ENCODE measurements around the gene HSPA1L.
A peak's percentile ranks its signal among the peaks of the same experiment; 100 is the strongest.
"Not testable (repeated sequence)": the region's sequence is repeated elsewhere in the genome, so short reads cannot be mapped to it uniquely, and the experiment has no call there.

The HSPA1L gene

DNA sequence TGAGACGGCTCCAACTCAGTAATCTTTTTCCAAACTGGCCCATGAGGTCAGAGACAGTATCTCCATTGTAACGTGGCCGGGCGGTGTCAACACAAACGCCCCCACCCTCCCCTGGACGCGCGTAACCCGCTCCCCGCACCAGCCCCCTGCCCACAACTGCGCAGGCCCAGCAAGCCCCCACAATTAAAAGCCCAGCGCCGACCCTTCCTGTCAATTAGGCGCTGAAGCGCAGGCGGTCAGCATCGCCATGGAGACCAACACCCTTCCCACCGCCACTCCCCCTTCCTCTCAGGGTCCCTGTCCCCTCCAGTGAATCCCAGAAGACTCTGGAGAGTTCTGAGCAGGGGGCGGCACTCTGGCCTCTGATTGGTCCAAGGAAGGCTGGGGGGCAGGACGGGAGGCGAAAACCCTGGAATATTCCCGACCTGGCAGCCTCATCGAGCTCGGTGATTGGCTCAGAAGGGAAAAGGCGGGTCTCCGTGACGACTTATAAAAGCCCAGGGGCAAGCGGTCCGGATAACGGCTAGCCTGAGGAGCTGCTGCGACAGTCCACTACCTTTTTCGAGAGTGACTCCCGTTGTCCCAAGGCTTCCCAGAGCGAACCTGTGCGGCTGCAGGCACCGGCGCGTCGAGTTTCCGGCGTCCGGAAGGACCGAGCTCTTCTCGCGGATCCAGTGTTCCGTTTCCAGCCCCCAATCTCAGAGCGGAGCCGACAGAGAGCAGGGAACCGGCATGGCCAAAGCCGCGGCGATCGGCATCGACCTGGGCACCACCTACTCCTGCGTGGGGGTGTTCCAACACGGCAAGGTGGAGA is at the start of gene HSPA1L, which contains the start of gene HSPA1A:
Gene HSPA1L (minus strand): TSS at position 259 of the 814 bp plus-strand sequence. CDS start 3,311 bp downstream, outside the sequence.
Gene HSPA1A (plus strand): TSS at position 519 of the 814 bp plus-strand sequence. CDS start 214 bp downstream, at position 733.
- peak within 1 kb of the TSS; percentile 57 to 70 for H3K4me3 ChIP-seq (ENCODE audit: low read depth in 1 of 2, low read length in 2 of 2)
- H3K36me3 ChIP-seq (ENCODE audit: control insufficient read depth in 1 of 2, insufficient read depth in 2 of 2, low read length in 2 of 2) = no peaks in the 10 kb centered on the region
- H3K4me1 ChIP-seq (ENCODE audit: control insufficient read depth in 1 of 2, insufficient read depth in 2 of 2, low read length in 2 of 2) = peaks cover 27 to 31% of the 10 kb centered on the region in 2 donors
- no peaks in the 10 kb centered on the region for H3K27me3 ChIP-seq (ENCODE audit: control insufficient read depth in 1 of 2, insufficient read depth in 2 of 2, low read length in 2 of 2)
- peak within 1 kb of the TSS; percentile 96 for H3K27ac ChIP-seq (ENCODE audit: low read depth, low read length)
- peak within 1 kb of the TSS; percentile 91 to 92 for H3K9ac ChIP-seq (ENCODE audit: low read depth in 1 of 2, low read length in 2 of 2)
- no peaks in the 10 kb centered on the region for H3K9me3 ChIP-seq (ENCODE audit: control insufficient read depth in 1 of 2, low read length in 2 of 2)

GRCh38 chr6:31864818-31865204 is 49.7 kb upstream of the HSPA1L start:
- Histone ChIP-seq H3K4me1 (ENCODE audit: control insufficient read depth in 1 of 2, insufficient read depth in 2 of 2, low read length in 2 of 2) (peaks cover 6 to 14% of the 10 kb centered on the region in 2 donors), H3K9me3 (ENCODE audit: control insufficient read depth in 1 of 2, low read length in 2 of 2) (no peaks in the 10 kb centered on the region), H3K9ac (ENCODE audit: low read depth in 1 of 2, low read length in 2 of 2) (no peak overlapping the region), H3K27ac (ENCODE audit: low read depth, low read length) (no peak overlapping the region), H3K4me3 (ENCODE audit: low read depth in 1 of 2, low read length in 2 of 2) (no peak overlapping the region), H3K27me3 (ENCODE audit: control insufficient read depth in 1 of 2, insufficient read depth in 2 of 2, low read length in 2 of 2) (no peaks in the 10 kb centered on the region), H3K36me3 (ENCODE audit: control insufficient read depth in 1 of 2, insufficient read depth in 2 of 2, low read length in 2 of 2) (peaks cover 8 to 36% of the 10 kb centered on the region in 2 donors)

DNA sequence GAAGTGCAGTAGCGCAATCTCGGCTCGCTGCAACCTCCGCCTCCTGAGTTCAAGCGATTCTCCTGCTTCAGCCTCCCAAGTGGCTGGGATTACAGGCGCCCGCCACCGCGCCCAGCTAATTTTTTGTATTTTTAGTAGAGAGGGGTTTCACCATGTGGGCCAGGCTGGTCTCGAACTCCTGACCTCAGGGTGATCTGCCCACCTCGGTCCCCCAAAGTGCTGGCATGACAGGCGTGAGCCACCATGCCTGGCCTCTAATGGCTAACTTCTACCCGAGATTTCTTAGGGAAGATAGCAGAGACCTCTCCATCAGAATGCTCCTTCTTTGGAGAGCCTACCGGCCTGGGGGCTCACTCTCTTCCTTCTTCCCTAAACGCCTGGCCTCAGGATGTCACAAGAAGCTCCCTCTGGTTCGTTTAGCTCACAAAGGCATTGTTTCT is 49.1 kb upstream of the HSPA1L start:
- H3K27me3 ChIP-seq (ENCODE audit: control insufficient read depth in 1 of 2, insufficient read depth in 2 of 2, low read length in 2 of 2); H3K27ac ChIP-seq (ENCODE audit: low read depth, low read length); H3K9me3 ChIP-seq (ENCODE audit: control insufficient read depth in 1 of 2, low read length in 2 of 2): not testable (repeated sequence)
- Histone ChIP-seq H3K4me3 (ENCODE audit: low read depth in 1 of 2, low read length in 2 of 2) (peak overlapping the region; percentile 41 to 48), H3K36me3 (ENCODE audit: control insufficient read depth in 1 of 2, insufficient read depth in 2 of 2, low read length in 2 of 2) (peaks cover 12 to 41% of the 10 kb centered on the region in 2 donors), H3K4me1 (ENCODE audit: control insufficient read depth in 1 of 2, insufficient read depth in 2 of 2, low read length in 2 of 2) (peaks cover 6 to 14% of the 10 kb centered on the region in 2 donors), H3K9ac (ENCODE audit: low read depth in 1 of 2, low read length in 2 of 2) (peak overlapping the region in 1 of 2 donors; percentile 48)

DNA sequence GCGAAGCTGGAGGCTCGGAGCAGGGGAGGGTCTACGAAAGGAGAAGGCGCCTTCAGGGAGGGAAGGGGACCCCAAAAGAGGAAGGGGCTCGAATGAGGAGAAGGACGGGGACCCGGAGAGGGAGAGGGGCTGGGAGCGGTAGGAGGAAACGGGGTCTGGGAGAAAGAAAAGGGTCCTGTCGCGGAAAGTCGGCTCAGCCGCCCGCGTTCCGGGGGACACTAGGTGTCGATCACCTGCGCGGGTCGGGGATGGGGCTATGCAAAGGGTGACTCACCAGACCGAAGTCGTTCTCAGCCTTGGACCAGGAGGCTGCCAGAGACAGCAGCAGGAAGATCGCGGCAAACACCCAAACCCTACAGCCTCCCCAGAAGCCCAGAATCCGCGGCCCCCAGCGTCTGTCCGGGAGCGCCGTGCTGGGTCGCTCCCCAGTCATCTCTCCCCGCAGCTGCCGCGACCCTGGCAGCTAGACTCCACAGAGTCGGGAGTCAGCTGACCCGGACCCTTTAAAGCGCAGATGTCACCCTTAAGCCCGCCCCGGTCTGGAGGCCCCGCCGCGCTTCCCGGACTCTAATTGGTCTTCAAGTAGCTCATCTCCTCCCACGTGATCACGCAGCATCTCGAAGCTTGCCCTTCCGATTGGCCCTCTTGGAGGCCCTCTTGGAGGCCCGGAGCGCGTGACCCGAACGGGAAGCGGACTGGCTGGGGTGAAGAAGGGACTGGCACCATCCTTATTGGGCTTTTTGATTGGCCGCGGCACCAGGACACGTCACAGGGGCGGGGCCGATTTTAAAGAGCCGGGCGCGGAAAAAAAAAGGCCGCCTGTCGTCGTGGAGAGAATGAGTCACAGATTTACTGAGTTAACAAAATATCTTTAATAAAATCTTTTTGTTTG is 47.5 kb upstream of the HSPA1L start, which contains the start of gene NEU1:
Gene NEU1 (minus strand): TSS at position 478 of the 892 bp plus-strand sequence. CDS start 45 bp downstream, at position 433.
- peaks cover 13 to 40% of the 10 kb centered on the region in 2 donors for H3K36me3 ChIP-seq (ENCODE audit: control insufficient read depth in 1 of 2, insufficient read depth in 2 of 2, low read length in 2 of 2)
- peaks cover 6 to 14% of the 10 kb centered on the region in 2 donors for H3K4me1 ChIP-seq (ENCODE audit: control insufficient read depth in 1 of 2, insufficient read depth in 2 of 2, low read length in 2 of 2)
- H3K27ac ChIP-seq (ENCODE audit: low read depth, low read length) = peak within 1 kb of the TSS; percentile 86
- H3K9ac ChIP-seq (ENCODE audit: low read depth in 1 of 2, low read length in 2 of 2) = peak within 1 kb of the TSS; percentile 83 to 98
- H3K9me3 ChIP-seq (ENCODE audit: control insufficient read depth in 1 of 2, low read length in 2 of 2) = no peaks in the 10 kb centered on the region
- H3K4me3 ChIP-seq (ENCODE audit: low read depth in 1 of 2, low read length in 2 of 2) = peak within 1 kb of the TSS; percentile 80 to 94
- no peaks in the 10 kb centered on the region for H3K27me3 ChIP-seq (ENCODE audit: control insufficient read depth in 1 of 2, insufficient read depth in 2 of 2, low read length in 2 of 2)

- no peaks in the 10 kb centered on the region for H3K9me3 ChIP-seq (ENCODE audit: control insufficient read depth in 1 of 2, low read length in 2 of 2)
- no peaks in the 10 kb centered on the region for H3K27me3 ChIP-seq (ENCODE audit: control insufficient read depth in 1 of 2, insufficient read depth in 2 of 2, low read length in 2 of 2)
- peak overlapping the region; percentile 80 to 94 for H3K4me3 ChIP-seq (ENCODE audit: low read depth in 1 of 2, low read length in 2 of 2)
- H3K27ac ChIP-seq (ENCODE audit: low read depth, low read length) = no peak overlapping the region
- peaks cover 18 to 46% of the 10 kb centered on the region in 2 donors for H3K36me3 ChIP-seq (ENCODE audit: control insufficient read depth in 1 of 2, insufficient read depth in 2 of 2, low read length in 2 of 2)
- H3K9ac ChIP-seq (ENCODE audit: low read depth in 1 of 2, low read length in 2 of 2) = peak overlapping the region; percentile 83 to 98
- H3K4me1 ChIP-seq (ENCODE audit: control insufficient read depth in 1 of 2, insufficient read depth in 2 of 2, low read length in 2 of 2) = peaks cover 6 to 14% of the 10 kb centered on the region in 2 donors
These were observed 46.8 kb upstream of the HSPA1L start for GRCh38 chr6:31861919-31862343.

GRCh38 chr6:31861150-31861549 is 46.1 kb upstream of the HSPA1L start:
- H3K4me1 ChIP-seq (ENCODE audit: control insufficient read depth in 1 of 2, insufficient read depth in 2 of 2, low read length in 2 of 2) = peaks cover 6 to 14% of the 10 kb centered on the region in 2 donors
- H3K27ac ChIP-seq (ENCODE audit: low read depth, low read length) = no peak overlapping the region
- H3K36me3 ChIP-seq (ENCODE audit: control insufficient read depth in 1 of 2, insufficient read depth in 2 of 2, low read length in 2 of 2) = peaks cover 18 to 45% of the 10 kb centered on the region in 2 donors
- no peaks in the 10 kb centered on the region for H3K27me3 ChIP-seq (ENCODE audit: control insufficient read depth in 1 of 2, insufficient read depth in 2 of 2, low read length in 2 of 2)
- H3K9me3 ChIP-seq (ENCODE audit: control insufficient read depth in 1 of 2, low read length in 2 of 2) = no peaks in the 10 kb centered on the region
- no peak overlapping the region for H3K9ac ChIP-seq (ENCODE audit: low read depth in 1 of 2, low read length in 2 of 2)
- no peak overlapping the region for H3K4me3 ChIP-seq (ENCODE audit: low read depth in 1 of 2, low read length in 2 of 2)

GRCh38 chr6:31860349-31860748 is 45.3 kb upstream of the HSPA1L start:
- H3K9me3 ChIP-seq (ENCODE audit: control insufficient read depth in 1 of 2, low read length in 2 of 2) = no peaks in the 10 kb centered on the region
- peaks cover 6 to 14% of the 10 kb centered on the region in 2 donors for H3K4me1 ChIP-seq (ENCODE audit: control insufficient read depth in 1 of 2, insufficient read depth in 2 of 2, low read length in 2 of 2)
- H3K27me3 ChIP-seq (ENCODE audit: control insufficient read depth in 1 of 2, insufficient read depth in 2 of 2, low read length in 2 of 2) = no peaks in the 10 kb centered on the region
- no peak overlapping the region for H3K4me3 ChIP-seq (ENCODE audit: low read depth in 1 of 2, low read length in 2 of 2)
- H3K36me3 ChIP-seq (ENCODE audit: control insufficient read depth in 1 of 2, insufficient read depth in 2 of 2, low read length in 2 of 2) = peaks cover 18 to 37% of the 10 kb centered on the region in 2 donors
- no peak overlapping the region for H3K27ac ChIP-seq (ENCODE audit: low read depth, low read length)
- H3K9ac ChIP-seq (ENCODE audit: low read depth in 1 of 2, low read length in 2 of 2) = no peak overlapping the region

DNA sequence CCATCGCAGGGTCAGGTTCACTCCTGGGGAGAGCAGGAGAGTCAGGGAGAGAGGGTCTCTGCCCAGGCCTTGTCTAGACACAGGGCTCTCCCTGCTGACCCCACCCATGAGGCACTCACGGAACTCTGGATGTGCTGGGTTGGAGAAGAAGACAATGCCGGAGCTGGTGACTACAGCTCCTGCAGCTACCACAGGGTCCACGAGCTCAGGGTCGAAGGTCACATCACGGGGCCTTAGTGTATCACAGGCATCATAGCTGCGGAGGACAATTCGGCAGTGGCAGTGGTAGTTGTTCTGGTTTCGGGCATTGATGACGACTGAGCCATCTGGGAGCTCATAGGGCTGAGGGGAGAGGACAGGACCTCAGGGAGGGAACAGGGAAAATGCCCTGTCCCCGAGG is 44.8 kb upstream of the HSPA1L start:
- H3K27ac ChIP-seq (ENCODE audit: low read depth, low read length) = no peak overlapping the region
- H3K27me3 ChIP-seq (ENCODE audit: control insufficient read depth in 1 of 2, insufficient read depth in 2 of 2, low read length in 2 of 2) = no peaks in the 10 kb centered on the region
- H3K9me3 ChIP-seq (ENCODE audit: control insufficient read depth in 1 of 2, low read length in 2 of 2) = no peaks in the 10 kb centered on the region
- H3K36me3 ChIP-seq (ENCODE audit: control insufficient read depth in 1 of 2, insufficient read depth in 2 of 2, low read length in 2 of 2) = peaks cover 18 to 34% of the 10 kb centered on the region in 2 donors
- H3K4me1 ChIP-seq (ENCODE audit: control insufficient read depth in 1 of 2, insufficient read depth in 2 of 2, low read length in 2 of 2) = peaks cover 6 to 14% of the 10 kb centered on the region in 2 donors
- no peak overlapping the region for H3K9ac ChIP-seq (ENCODE audit: low read depth in 1 of 2, low read length in 2 of 2)
- H3K4me3 ChIP-seq (ENCODE audit: low read depth in 1 of 2, low read length in 2 of 2) = no peak overlapping the region

DNA sequence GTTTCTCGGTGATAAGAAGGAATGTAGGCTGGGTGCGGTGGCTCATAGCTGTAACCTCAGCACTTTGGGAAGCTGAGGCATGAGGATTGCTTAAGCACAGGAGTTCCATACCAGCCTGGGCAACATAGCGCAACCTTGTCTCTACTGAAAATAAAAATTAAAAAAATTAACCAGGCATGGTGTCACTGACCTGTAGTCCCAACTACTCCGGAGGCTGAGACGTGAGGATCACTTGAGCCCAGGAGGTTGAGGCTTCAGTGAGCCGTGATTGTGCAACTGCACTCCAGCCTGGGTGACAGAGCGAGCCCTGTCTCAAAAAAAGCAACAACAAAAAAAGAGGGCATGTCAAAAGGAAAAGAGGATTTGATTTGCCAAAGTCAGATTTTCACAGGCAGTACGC is 43.6 kb upstream of the HSPA1L start:
- Histone ChIP-seq H3K27ac (ENCODE audit: low read depth, low read length) (no peak overlapping the region), H3K4me3 (ENCODE audit: low read depth in 1 of 2, low read length in 2 of 2) (no peak overlapping the region), H3K9ac (ENCODE audit: low read depth in 1 of 2, low read length in 2 of 2) (no peak overlapping the region), H3K27me3 (ENCODE audit: control insufficient read depth in 1 of 2, insufficient read depth in 2 of 2, low read length in 2 of 2) (no peaks in the 10 kb centered on the region), H3K36me3 (ENCODE audit: control insufficient read depth in 1 of 2, insufficient read depth in 2 of 2, low read length in 2 of 2) (peaks cover 18 to 34% of the 10 kb centered on the region in 2 donors), H3K9me3 (ENCODE audit: control insufficient read depth in 1 of 2, low read length in 2 of 2) (no peaks in the 10 kb centered on the region), H3K4me1 (ENCODE audit: control insufficient read depth in 1 of 2, insufficient read depth in 2 of 2, low read length in 2 of 2) (peaks cover 6 to 14% of the 10 kb centered on the region in 2 donors)

Measured in duodenal mucosa (tissue), 2 donors.